Measurements from ENCODE around the gene PRICKLE2. TPM values are rescaled to one million over a fixed set of nuclear protein-coding genes. Genes with fewer than 3 reads are reported as not detected.

PRICKLE2 gene
- total and polyA plus RNA-seq, 4 donors = 0.89 to 8.0 (median 3.2) TPM

DNA sequence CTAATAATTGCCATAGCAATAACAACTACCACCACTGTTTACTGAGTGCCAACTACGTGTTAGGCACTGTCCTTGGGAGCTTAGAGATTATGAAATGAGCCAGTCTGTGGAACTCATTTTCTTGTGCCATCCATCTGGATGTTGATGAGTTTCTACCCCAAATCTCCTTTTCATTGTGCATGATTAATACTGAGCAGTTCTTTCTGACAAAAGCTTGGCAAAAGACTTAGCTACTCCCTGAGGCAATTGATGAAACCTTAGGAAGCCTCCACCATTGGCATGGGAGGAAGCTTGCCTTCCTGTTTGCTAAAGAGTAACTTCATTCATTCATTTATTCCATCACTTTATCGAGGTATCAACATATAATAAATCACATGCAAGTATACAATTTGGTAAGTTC lies 39.8 kb downstream of the PRICKLE2 start:
- no peaks in the 10 kb centered on the region for H3K27me3 ChIP-seq (ENCODE audit: control insufficient read depth in 4 of 4, insufficient read depth in 4 of 4, low read length in 3 of 4)
- no peak overlapping the region for H3K4me3 ChIP-seq (ENCODE audit: low read depth in 1 of 3, low read length in 3 of 3)
- H3K9me3 ChIP-seq (ENCODE audit: control insufficient read depth in 4 of 4, low read length in 3 of 4) = no peaks in the 10 kb centered on the region
- H3K9ac ChIP-seq (ENCODE audit: low read depth in 1 of 2, low read length in 2 of 2) = no peak overlapping the region
- WGBS = 91% methylated on average over 2 of the region's 2 CpGs
- H3K36me3 ChIP-seq (ENCODE audit: control insufficient read depth in 4 of 4, insufficient read depth in 3 of 4, low read depth in 1 of 4, low read length in 3 of 4) = no peaks in the 10 kb centered on the region
- H3K4me1 ChIP-seq (ENCODE audit: control insufficient read depth in 4 of 4, insufficient read depth in 4 of 4, low read length in 3 of 4) = peaks cover 0 to 4% (median 0%) of the 10 kb centered on the region in 4 donors
- DNase-seq (ENCODE audit: low spot score) = no peak
- TF ChIP-seq YY1 (IDR thresholded peaks at IDR 0.05) (no peak), FOXA2 (IDR thresholded peaks at IDR 0.05) (no peak), RXRA (IDR thresholded peaks at IDR 0.05) (no peak)
- TF ChIP-seq, protein P1, sequence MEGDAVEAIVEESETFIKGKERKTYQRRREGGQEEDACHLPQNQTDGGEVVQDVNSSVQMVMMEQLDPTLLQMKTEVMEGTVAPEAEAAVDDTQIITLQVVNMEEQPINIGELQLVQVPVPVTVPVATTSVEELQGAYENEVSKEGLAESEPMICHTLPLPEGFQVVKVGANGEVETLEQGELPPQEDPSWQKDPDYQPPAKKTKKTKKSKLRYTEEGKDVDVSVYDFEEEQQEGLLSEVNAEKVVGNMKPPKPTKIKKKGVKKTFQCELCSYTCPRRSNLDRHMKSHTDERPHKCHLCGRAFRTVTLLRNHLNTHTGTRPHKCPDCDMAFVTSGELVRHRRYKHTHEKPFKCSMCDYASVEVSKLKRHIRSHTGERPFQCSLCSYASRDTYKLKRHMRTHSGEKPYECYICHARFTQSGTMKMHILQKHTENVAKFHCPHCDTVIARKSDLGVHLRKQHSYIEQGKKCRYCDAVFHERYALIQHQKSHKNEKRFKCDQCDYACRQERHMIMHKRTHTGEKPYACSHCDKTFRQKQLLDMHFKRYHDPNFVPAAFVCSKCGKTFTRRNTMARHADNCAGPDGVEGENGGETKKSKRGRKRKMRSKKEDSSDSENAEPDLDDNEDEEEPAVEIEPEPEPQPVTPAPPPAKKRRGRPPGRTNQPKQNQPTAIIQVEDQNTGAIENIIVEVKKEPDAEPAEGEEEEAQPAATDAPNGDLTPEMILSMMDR (IDR thresholded peaks at IDR 0.05; ENCODE audit: low read depth, low read length, missing input control) = no peak
- H3K27ac ChIP-seq (ENCODE audit: low read depth in 1 of 2, low read length in 2 of 2) = no peak overlapping the region

DNA sequence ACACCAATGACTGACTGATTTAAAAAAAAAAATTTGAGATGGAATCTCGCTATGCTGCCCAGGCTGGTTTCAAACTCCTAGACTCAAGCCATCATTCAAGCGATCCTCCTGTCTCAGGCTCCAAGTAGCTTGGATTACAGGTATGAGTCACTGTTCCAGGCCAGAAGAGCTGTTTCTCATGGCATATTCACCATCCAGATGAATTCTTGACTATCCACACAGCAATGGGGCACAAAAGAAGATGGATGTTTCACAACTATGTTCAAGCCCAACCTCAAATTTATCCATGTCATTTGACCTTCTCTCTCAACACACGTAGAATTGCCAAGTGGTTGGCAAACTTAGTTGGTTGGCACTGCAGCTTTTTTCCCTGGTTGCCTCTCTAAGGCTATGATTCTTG lies 40.6 kb downstream of the PRICKLE2 start:
- H3K9ac ChIP-seq (ENCODE audit: low read depth in 1 of 2, low read length in 2 of 2) = no peak overlapping the region
- DNase-seq (ENCODE audit: low spot score) = no peak
- no peaks in the 10 kb centered on the region for H3K27me3 ChIP-seq (ENCODE audit: control insufficient read depth in 4 of 4, insufficient read depth in 4 of 4, low read length in 3 of 4)
- no peak overlapping the region for H3K27ac ChIP-seq (ENCODE audit: low read depth in 1 of 2, low read length in 2 of 2)
- TF ChIP-seq FOXA2 (IDR thresholded peaks at IDR 0.05) (no peak), FOXA1 (IDR thresholded peaks at IDR 0.05) (no peak), TAF1 (conservative IDR thresholded peaks at IDR 0.05) (no peak), GABPA (IDR thresholded peaks at IDR 0.05 in 1 of 2, conservative IDR thresholded peaks at IDR 0.05 in 1 of 2) (no peak), JUND (IDR thresholded peaks at IDR 0.05) (no peak), HNF4A (conservative IDR thresholded peaks at IDR 0.05) (no peak), RXRA (IDR thresholded peaks at IDR 0.05) (no peak), SP1 (IDR thresholded peaks at IDR 0.05) (no peak)
- TF ChIP-seq, protein P2, sequence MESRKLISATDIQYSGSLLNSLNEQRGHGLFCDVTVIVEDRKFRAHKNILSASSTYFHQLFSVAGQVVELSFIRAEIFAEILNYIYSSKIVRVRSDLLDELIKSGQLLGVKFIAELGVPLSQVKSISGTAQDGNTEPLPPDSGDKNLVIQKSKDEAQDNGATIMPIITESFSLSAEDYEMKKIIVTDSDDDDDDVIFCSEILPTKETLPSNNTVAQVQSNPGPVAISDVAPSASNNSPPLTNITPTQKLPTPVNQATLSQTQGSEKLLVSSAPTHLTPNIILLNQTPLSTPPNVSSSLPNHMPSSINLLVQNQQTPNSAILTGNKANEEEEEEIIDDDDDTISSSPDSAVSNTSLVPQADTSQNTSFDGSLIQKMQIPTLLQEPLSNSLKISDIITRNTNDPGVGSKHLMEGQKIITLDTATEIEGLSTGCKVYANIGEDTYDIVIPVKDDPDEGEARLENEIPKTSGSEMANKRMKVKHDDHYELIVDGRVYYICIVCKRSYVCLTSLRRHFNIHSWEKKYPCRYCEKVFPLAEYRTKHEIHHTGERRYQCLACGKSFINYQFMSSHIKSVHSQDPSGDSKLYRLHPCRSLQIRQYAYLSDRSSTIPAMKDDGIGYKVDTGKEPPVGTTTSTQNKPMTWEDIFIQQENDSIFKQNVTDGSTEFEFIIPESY (IDR thresholded peaks at IDR 0.05) = no peak
- TF ChIP-seq, protein P3, sequence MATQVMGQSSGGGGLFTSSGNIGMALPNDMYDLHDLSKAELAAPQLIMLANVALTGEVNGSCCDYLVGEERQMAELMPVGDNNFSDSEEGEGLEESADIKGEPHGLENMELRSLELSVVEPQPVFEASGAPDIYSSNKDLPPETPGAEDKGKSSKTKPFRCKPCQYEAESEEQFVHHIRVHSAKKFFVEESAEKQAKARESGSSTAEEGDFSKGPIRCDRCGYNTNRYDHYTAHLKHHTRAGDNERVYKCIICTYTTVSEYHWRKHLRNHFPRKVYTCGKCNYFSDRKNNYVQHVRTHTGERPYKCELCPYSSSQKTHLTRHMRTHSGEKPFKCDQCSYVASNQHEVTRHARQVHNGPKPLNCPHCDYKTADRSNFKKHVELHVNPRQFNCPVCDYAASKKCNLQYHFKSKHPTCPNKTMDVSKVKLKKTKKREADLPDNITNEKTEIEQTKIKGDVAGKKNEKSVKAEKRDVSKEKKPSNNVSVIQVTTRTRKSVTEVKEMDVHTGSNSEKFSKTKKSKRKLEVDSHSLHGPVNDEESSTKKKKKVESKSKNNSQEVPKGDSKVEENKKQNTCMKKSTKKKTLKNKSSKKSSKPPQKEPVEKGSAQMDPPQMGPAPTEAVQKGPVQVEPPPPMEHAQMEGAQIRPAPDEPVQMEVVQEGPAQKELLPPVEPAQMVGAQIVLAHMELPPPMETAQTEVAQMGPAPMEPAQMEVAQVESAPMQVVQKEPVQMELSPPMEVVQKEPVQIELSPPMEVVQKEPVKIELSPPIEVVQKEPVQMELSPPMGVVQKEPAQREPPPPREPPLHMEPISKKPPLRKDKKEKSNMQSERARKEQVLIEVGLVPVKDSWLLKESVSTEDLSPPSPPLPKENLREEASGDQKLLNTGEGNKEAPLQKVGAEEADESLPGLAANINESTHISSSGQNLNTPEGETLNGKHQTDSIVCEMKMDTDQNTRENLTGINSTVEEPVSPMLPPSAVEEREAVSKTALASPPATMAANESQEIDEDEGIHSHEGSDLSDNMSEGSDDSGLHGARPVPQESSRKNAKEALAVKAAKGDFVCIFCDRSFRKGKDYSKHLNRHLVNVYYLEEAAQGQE (IDR thresholded peaks at IDR 0.05) = no peak
- TF ChIP-seq, protein P4, sequence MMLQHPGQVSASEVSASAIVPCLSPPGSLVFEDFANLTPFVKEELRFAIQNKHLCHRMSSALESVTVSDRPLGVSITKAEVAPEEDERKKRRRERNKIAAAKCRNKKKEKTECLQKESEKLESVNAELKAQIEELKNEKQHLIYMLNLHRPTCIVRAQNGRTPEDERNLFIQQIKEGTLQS (IDR thresholded peaks at IDR 0.05) = no peak
- 81% methylated on average over 3 of the region's 3 CpGs for WGBS
- no peaks in the 10 kb centered on the region for H3K9me3 ChIP-seq (ENCODE audit: control insufficient read depth in 4 of 4, low read length in 3 of 4)
- H3K36me3 ChIP-seq (ENCODE audit: control insufficient read depth in 4 of 4, insufficient read depth in 3 of 4, low read depth in 1 of 4, low read length in 3 of 4) = no peaks in the 10 kb centered on the region
- H3K4me1 ChIP-seq (ENCODE audit: control insufficient read depth in 4 of 4, insufficient read depth in 4 of 4, low read length in 3 of 4) = peaks cover 0 to 5% (median 0%) of the 10 kb centered on the region in 4 donors
- no peak overlapping the region for H3K4me3 ChIP-seq (ENCODE audit: low read depth in 1 of 3, low read length in 3 of 3)

All from liver (tissue), 9 donors.